K562 (cell line): Measurements from ENCODE around the gene ST6GALNAC6. TPM values are rescaled to one million over a fixed set of nuclear protein-coding genes. Genes with fewer than 3 reads are reported as not detected.

Experiments
- ATAC-seq: fragments of 200-7000 bp; cut with Tn5 transposase; 3 replicates; pipeline ENCODE4 v1.9.1; 2020; ENCODE audit warnings: moderate library complexity
- BruUV-seq: library from RNA; stranded (reverse); fragments of 400-500 nt; replicated peaks from 2 replicates; lab custom pipeline; 2021; lab: Mats Ljungman, UMichigan
- CTCF ChIA-PET: fragments of 300-600 bp; formaldehyde crosslinking; extraction: SDS; loops from one replicate; lab custom pipeline; 2021; ENCODE audit warnings: low intra/inter-chr PET ratio; lab: Yijun Ruan, JAX
- POLR2A ChIA-PET: fragments of 300-600, 350-650 bp; sonication (Branson Sonifier 250); formaldehyde crosslinking; extraction: SDS; loops from one replicate; lab custom pipeline; 2021; ENCODE audit warnings: antibody characterized with exemption, inconsistent platforms; lab: Yijun Ruan, JAX
- DNase-seq, 4 experiments: peaks; one replicate each; pipeline versions ENCODE4 v3.0.0 to v3.0.0-alpha.2; 2011 to 2018; ENCODE audit warnings: low spot score in 3 of 4, mixed read lengths in 3 of 4; ENCODE audit errors: extremely low read depth in 1 of 4
- FAIRE-seq: peaks from 2 replicates; lab custom pipeline; 2011; peaks lifted over from hg19 to GRCh38; lab: Jason Lieb, UNC
- H2AFZ ChIP-seq: 2 replicates; pipeline ENCODE4 v1.6.0; 2011; ENCODE audit warnings: low read depth, low read length, control low read depth, inconsistent platforms
- H3K27ac ChIP-seq: fragments of 200-600 bp; 3 replicates; pipeline ENCODE4 v1.8.0; 2011; ENCODE audit warnings: low read depth, mild to moderate bottlenecking, control low read depth, inconsistent platforms, low read length, moderate library complexity, mixed read lengths; ENCODE audit errors: extremely low read depth
- H3K27me3 ChIP-seq, 2 experiments: fragments of 300-600 bp in 1 of 2; 2 replicates in 1 of 2; 3 replicates in 1 of 2; pipeline versions ENCODE4 v1.6.0 to v1.8.0; 2011; ENCODE audit warnings: inconsistent platforms in 2 of 2, low read length in 2 of 2, mild to moderate bottlenecking in 1 of 2, mixed read lengths in 1 of 2, moderate library complexity in 1 of 2; ENCODE audit not compliant: control insufficient read depth in 2 of 2, insufficient read depth in 2 of 2
- H3K36me3 ChIP-seq: fragments of 300-600 bp; 3 replicates; pipeline ENCODE4 v1.8.0; 2011; ENCODE audit warnings: mild to moderate bottlenecking, low read length, inconsistent platforms; ENCODE audit not compliant: control insufficient read depth, insufficient read depth
- H3K4me1 ChIP-seq, 2 experiments: fragments of 200-600 bp in 1 of 2; replicated peaks in 1 of 2; 2 replicates in 1 of 2; 3 replicates in 1 of 2; pipeline versions ENCODE4 v1.5.1 to v1.8.0; 2011; ENCODE audit warnings: inconsistent platforms in 2 of 2, low read length in 2 of 2, mild to moderate bottlenecking in 1 of 2, mixed read lengths in 1 of 2, moderate library complexity in 1 of 2; ENCODE audit not compliant: control insufficient read depth in 2 of 2, insufficient read depth in 2 of 2
- H3K4me2 ChIP-seq: 2 replicates; pipeline ENCODE4 v1.6.1; 2011; ENCODE audit warnings: low read length, control low read depth, inconsistent platforms, mixed read lengths; ENCODE audit not compliant: insufficient read depth
- H3K4me3 ChIP-seq: fragments of 200-600 bp; sonication (generic), shearing (Covaris generic); 2 replicates; pipeline ENCODE4 v1.5.1; 2016; ENCODE audit warnings: control low read depth, inconsistent platforms
- H3K79me2 ChIP-seq: fragments of 200-600 bp; 3 replicates; pipeline ENCODE4 v1.8.0; 2011; ENCODE audit warnings: low read length, inconsistent platforms; ENCODE audit not compliant: control insufficient read depth, insufficient read depth
- H3K9ac ChIP-seq, 2 experiments: 2 replicates each; pipeline versions ENCODE4 v1.6.0 to v1.6.1; 2011; ENCODE audit warnings: low read depth in 2 of 2, low read length in 2 of 2, control low read depth in 1 of 2, inconsistent platforms in 1 of 2, mild to moderate bottlenecking in 1 of 2, mixed read lengths in 1 of 2; ENCODE audit not compliant: insufficient read depth in 1 of 2
- H3K9me1 ChIP-seq: one replicate; pipeline ENCODE4 v1.6.0; 2011; ENCODE audit warnings: inconsistent platforms, mild to moderate bottlenecking, low read length, moderate library complexity; ENCODE audit not compliant: control insufficient read depth, insufficient read depth
- H3K9me3 ChIP-seq: replicated peaks from 2 replicates; pipeline ENCODE4 v1.5.1; 2011; ENCODE audit warnings: low read depth, low read length, inconsistent platforms; ENCODE audit not compliant: control insufficient read depth, insufficient read depth
- H4K20me1 ChIP-seq: replicated peaks from 2 replicates; pipeline ENCODE4 v1.6.1; 2011; ENCODE audit warnings: low read length, inconsistent platforms, mixed read lengths; ENCODE audit not compliant: control insufficient read depth, insufficient read depth
- ARID1B ChIP-seq: fragments of 450-650 bp; IDR thresholded peaks from 2 replicates; pipeline ENCODE4 v1.6.1; 2016; ENCODE audit warnings: antibody characterized with exemption, mild to moderate bottlenecking, inconsistent platforms
- CBFA2T3 ChIP-seq: fragments of 450-650 bp; IDR thresholded peaks from 2 replicates; pipeline ENCODE4 v1.6.1; 2017
- CBX5 ChIP-seq: IDR thresholded peaks from 2 replicates; pipeline ENCODE4 v1.6.1; 2014; ENCODE audit warnings: low read depth, borderline replicate concordance
- CTBP1 ChIP-seq: fragments of 450-650 bp; IDR thresholded peaks from 2 replicates; pipeline ENCODE4 v1.6.1; 2016; ENCODE audit warnings: borderline replicate concordance
- EP300 ChIP-seq: IDR thresholded peaks from 2 replicates; pipeline ENCODE4 v1.6.1; 2012; ENCODE audit warnings: low read length, improper control_type of control experiment
- HDGF ChIP-seq: fragments of 450-650 bp; IDR thresholded peaks from 2 replicates; pipeline ENCODE4 v1.6.1; 2016
- MEF2D ChIP-seq: conservative IDR thresholded peaks from 2 replicates; pipeline ENCODE4 v1.6.1; 2016; ENCODE audit warnings: low read depth, missing genetic modification characterization, missing compliant biosample characterization
- PURB ChIP-seq: sonication (generic); formaldehyde crosslinking; IDR thresholded peaks from 2 replicates; pipeline ENCODE4 v1.9.0; 2021; ENCODE audit warnings: low read depth, mild to moderate bottlenecking, missing genetic modification reagents
- TAL1 ChIP-seq: fragments of 450-650 bp; IDR thresholded peaks from 2 replicates; pipeline ENCODE4 v1.6.1; 2016; ENCODE audit warnings: mild to moderate bottlenecking
- TCF3 ChIP-seq: sonication (generic); formaldehyde crosslinking; IDR thresholded peaks from 2 replicates; pipeline ENCODE4 v1.4.0; 2020; ENCODE audit warnings: mild to moderate bottlenecking, missing genetic modification reagents
- TEAD4 ChIP-seq, 2 experiments: sonication (generic) in 1 of 2; formaldehyde crosslinking in 1 of 2; IDR thresholded peaks; 2 replicates each; pipeline versions ENCODE4 v1.6.1 to v1.8.0; 2012 to 2022; ENCODE audit warnings: borderline replicate concordance in 1 of 2, inconsistent platforms in 1 of 2, low read length in 1 of 2, mild to moderate bottlenecking in 1 of 2, missing genetic modification reagents in 1 of 2
- TOE1 ChIP-seq, 2 experiments: fragments of 450-650 bp in 1 of 2; sonication (generic) in 1 of 2; formaldehyde crosslinking in 1 of 2; IDR thresholded peaks; 2 replicates each; pipeline versions ENCODE4 v1.7.1 to v1.8.0; 2016 to 2022; ENCODE audit warnings: borderline replicate concordance in 2 of 2, mild to moderate bottlenecking in 2 of 2, antibody characterized with exemption in 1 of 2, inconsistent platforms in 1 of 2, low read depth in 1 of 2, missing genetic modification reagents in 1 of 2, moderate library complexity in 1 of 2
- TRIM28 ChIP-seq: fragments of 450-650 bp; IDR thresholded peaks from 2 replicates; pipeline ENCODE4 v1.6.1; 2017
- ZNF561 ChIP-seq: fragments of 450-650 bp; formaldehyde crosslinking; conservative IDR thresholded peaks from 2 replicates; pipeline ENCODE4 v1.4.0; 2020; ENCODE audit warnings: mild to moderate bottlenecking, moderate library complexity
- ZNF644 ChIP-seq: fragments of 200-800 bp; sonication (Bioruptor generic); IDR thresholded peaks from 2 replicates; pipeline ENCODE4 v1.6.1; 2016; ENCODE audit warnings: low read depth, missing genetic modification characterization, missing compliant biosample characterization
- ZNF79 ChIP-seq: fragments of 250-450 bp; sonication (Bioruptor Pico); IDR thresholded peaks from 2 replicates; pipeline ENCODE4 v1.4.0; 2020; ENCODE audit warnings: low read depth, mild to moderate bottlenecking, moderate library complexity
- WGBS: fragments of 100-300 bp; shearing (Covaris generic); methylation state at CpG from one replicate; pipeline ENCODE4 v1.1.6; 2016; ENCODE audit warnings: low coverage, mixed read lengths; ENCODE audit not compliant: insufficient coverage; ENCODE audit errors: missing lambda C conversion rate; 5-methylcytosine and 5-hydroxymethylcytosine counted together
- in situ Hi-C: fragments of 300-500 bp; cut with MboI; formaldehyde crosslinking; loops from 4 replicates; pipeline ENCODE4 v1.15.0; 2018; ENCODE audit warnings: inconsistent platforms, mixed read lengths
- intact Hi-C: fragments of 100-400 bp; cut with micrococcal nuclease; formaldehyde crosslinking; loops from 2 replicates; pipeline ENCODE4 v1.14.2; 2022
- polyA plus RNA-seq, 8 experiments: library from polyadenylated mRNA; depleted of rRNA in 4 of 8; stranded (reverse) in 5 of 8; unstranded in 3 of 8; fragments of >200 nt; fragmentation: Nextera tagmentation in 2 of 8; fragmentation: Illumina TruSeq in 1 of 8; extraction: Ambion mirVana in 2 of 8; extraction: Trizol in 1 of 8; gene quantifications; 2 replicates each; pipeline versions ENCODE4 v1.2.1 to v1.2.3, GENCODE V29; 2011 to 2014; ENCODE audit warnings: inconsistent platforms in 1 of 8, missing spikeins in 1 of 8
- total RNA-seq, 7 experiments: library from RNA; depleted of rRNA in 6 of 7; stranded (reverse); fragments of >200 nt in 6 of 7; fragmentation: Illumina TruSeq in 2 of 7; extraction: Trizol in 2 of 7; gene quantifications; 2 replicates each; pipeline versions ENCODE4 v1.2.1 to v1.2.3, GENCODE V29; 2011 to 2021; ENCODE audit warnings: low replicate concordance in 1 of 7
- TF ChIP-seq, protein P1 (sequence below): fragments of 450-650 bp; IDR thresholded peaks from 2 replicates; pipeline ENCODE4 v1.6.1; 2018; ENCODE audit warnings: mild to moderate bottlenecking, low read depth; ENCODE audit not compliant: partially characterized antibody
- TF ChIP-seq, protein P2 (sequence below): IDR thresholded peaks from 2 replicates; pipeline ENCODE4 v1.6.1; 2014; ENCODE audit warnings: antibody characterized with exemption
- TF ChIP-seq, protein P3 (sequence below): fragments of 250-450 bp; sonication (Bioruptor Pico); IDR thresholded peaks from 2 replicates; pipeline ENCODE4 v1.4.0; 2020

The ST6GALNAC6 gene
- total and polyA plus RNA-seq, 9 of the 15 experiments (the other 6 are each of a cell fraction or from before 2014, with no cell fraction given): 0.13 to 23.0 (median 14.5) TPM

DNA sequence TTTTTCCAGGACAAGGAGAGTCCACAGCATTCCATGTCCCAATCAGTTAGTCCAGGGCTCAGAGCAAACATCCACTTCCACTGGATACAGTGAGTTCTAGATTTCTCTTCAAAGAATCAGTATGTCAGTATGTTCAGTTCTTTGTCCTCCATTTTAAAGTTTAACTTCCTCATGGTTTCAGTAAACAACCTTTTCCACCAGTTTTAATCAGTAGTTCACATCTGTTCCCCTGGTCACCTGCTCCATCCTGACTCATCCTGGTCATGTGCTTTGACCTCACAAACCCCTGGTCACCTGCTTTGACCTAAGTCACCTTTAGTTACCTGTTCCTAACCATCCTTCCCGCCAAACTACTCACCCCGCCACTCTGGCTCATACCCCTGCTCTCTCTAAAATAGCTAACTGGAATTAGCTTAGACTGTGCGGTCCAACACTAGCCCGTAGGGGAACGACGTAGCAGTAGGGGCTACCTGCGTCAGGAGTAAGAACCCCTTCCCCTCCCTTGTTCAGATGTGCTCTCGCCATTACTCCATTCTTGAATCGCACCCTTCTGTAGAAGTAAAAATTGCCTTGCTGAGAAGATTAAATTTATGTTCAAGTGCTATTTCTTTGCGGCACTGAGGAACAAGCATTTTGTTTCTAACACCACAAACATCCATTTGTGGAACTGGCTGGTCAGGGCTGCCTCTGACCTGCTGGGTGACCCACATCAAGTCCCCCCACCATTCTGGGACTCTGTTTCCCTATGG lies 50.5 kb downstream of the ST6GALNAC6 start:
- intact Hi-C loops: no loop called here
- no peak for FAIRE-seq
- peak overlapping the region; percentile 25; the same call in 1 of the 3 replicates for H3K27ac ChIP-seq
- 83% methylated on average over 8 of the region's 10 CpGs for WGBS
- H3K9ac ChIP-seq: no peak overlapping the region
- H3K79me2 ChIP-seq: no peaks in the 10 kb centered on the region
- ChIA-PET CTCF (no interaction called here), POLR2A (no interaction called here)
- H3K9me3 ChIP-seq: peaks cover 17% of the 10 kb centered on the region
- no peaks in the 10 kb centered on the region for H4K20me1 ChIP-seq
- peaks cover 23 to 32% of the 10 kb centered on the region in 2 experiments for H3K4me1 ChIP-seq
- in situ Hi-C loops: no loop called here
- H3K36me3 ChIP-seq: no peaks in the 10 kb centered on the region
- 0 out of 2 replicates have a peak overlapping the region, but pooled peaks have one; percentile 3 for H3K4me2 ChIP-seq
- H3K9me1 ChIP-seq: peaks cover 3% of the 10 kb centered on the region
- H3K27me3 ChIP-seq: no peaks in the 10 kb centered on the region
- H3K4me3 ChIP-seq: no peak overlapping the region
- H2AFZ ChIP-seq: no peak overlapping the region
- ATAC-seq: no peak
- no peak for DNase-seq
- no TSS peak for BruUV-seq
- TF ChIP-seq TRIM28: peak; percentile 98
- TF ChIP-seq ZNF561 (CRISPR knock-in tag): peak; percentile 87; the same call in 1 of the 2 replicates
- TF ChIP-seq PURB (CRISPR knock-in tag): no peak
- peak; percentile 44; the same call in 1 of the 2 replicates for TF ChIP-seq TAL1
- TF ChIP-seq ARID1B: peak; percentile 64
- peak; percentile 49; the same call in 1 of the 2 replicates for TF ChIP-seq TOE1 (IDR thresholded peaks at IDR 0.05; ENCODE audit: borderline replicate concordance)
- TF ChIP-seq TOE1 (CRISPR knock-in tag; IDR thresholded peaks at IDR 0.05; ENCODE audit: borderline replicate concordance, low read depth): no peak
- no peak for TF ChIP-seq ZNF79 (CRISPR knock-in tag)
- TF ChIP-seq, protein P1, sequence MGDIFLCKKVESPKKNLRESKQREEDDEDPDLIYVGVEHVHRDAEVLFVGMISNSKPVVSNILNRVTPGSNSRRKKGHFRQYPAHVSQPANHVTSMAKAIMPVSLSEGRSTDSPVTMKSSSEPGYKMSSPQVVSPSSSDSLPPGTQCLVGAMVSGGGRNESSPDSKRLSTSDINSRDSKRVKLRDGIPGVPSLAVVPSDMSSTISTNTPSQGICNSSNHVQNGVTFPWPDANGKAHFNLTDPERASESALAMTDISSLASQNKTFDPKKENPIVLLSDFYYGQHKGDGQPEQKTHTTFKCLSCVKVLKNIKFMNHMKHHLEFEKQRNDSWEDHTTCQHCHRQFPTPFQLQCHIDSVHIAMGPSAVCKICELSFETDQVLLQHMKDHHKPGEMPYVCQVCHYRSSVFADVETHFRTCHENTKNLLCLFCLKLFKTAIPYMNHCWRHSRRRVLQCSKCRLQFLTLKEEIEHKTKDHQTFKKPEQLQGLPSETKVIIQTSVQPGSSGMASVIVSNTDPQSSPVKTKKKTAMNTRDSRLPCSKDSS: peak; percentile 97
- TF ChIP-seq EP300: peak; percentile 44; the same call in 1 of the 2 replicates
- TF ChIP-seq MEF2D (tag): peak; percentile 49; the same call in 1 of the 2 replicates
- TF ChIP-seq HDGF: no peak
- peak; percentile 96 for TF ChIP-seq CBX5
- TF ChIP-seq, protein P2, sequence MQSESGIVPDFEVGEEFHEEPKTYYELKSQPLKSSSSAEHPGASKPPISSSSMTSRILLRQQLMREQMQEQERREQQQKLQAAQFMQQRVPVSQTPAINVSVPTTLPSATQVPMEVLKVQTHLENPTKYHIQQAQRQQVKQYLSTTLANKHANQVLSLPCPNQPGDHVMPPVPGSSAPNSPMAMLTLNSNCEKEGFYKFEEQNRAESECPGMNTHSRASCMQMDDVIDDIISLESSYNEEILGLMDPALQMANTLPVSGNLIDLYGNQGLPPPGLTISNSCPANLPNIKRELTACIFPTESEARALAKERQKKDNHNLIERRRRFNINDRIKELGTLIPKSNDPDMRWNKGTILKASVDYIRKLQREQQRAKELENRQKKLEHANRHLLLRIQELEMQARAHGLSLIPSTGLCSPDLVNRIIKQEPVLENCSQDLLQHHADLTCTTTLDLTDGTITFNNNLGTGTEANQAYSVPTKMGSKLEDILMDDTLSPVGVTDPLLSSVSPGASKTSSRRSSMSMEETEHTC: 0 out of 2 replicates have a peak, but pooled peaks have one; percentile 45
- TF ChIP-seq, protein P3, sequence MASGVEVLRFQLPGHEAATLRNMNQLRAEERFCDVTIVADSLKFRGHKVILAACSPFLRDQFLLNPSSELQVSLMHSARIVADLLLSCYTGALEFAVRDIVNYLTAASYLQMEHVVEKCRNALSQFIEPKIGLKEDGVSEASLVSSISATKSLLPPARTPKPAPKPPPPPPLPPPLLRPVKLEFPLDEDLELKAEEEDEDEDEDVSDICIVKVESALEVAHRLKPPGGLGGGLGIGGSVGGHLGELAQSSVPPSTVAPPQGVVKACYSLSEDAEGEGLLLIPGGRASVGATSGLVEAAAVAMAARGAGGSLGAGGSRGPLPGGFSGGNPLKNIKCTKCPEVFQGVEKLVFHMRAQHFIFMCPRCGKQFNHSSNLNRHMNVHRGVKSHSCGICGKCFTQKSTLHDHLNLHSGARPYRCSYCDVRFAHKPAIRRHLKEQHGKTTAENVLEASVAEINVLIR: no peak
- peak; percentile 34 for TF ChIP-seq CBFA2T3
- TF ChIP-seq TCF3: peak; percentile 40; the same call in 1 of the 2 replicates
- no peak for TF ChIP-seq ZNF644 (tag)
- TF ChIP-seq TEAD4 (IDR thresholded peaks at IDR 0.05; ENCODE audit: low read length): no peak
- no peak for TF ChIP-seq TEAD4 (CRISPR knock-in tag; IDR thresholded peaks at IDR 0.05; ENCODE audit: borderline replicate concordance)
- peak; percentile 41; the same call in 1 of the 2 replicates for TF ChIP-seq CTBP1
